ENCODE data around the gene PERP. TPM values are rescaled to one million over a fixed set of nuclear protein-coding genes. Genes with fewer than 3 reads are reported as not detected.

PERP gene
- total and polyA plus RNA-seq, 4 experiments from 2014 or later = 4.2 to 8.0 (median 5.6) TPM

DNA sequence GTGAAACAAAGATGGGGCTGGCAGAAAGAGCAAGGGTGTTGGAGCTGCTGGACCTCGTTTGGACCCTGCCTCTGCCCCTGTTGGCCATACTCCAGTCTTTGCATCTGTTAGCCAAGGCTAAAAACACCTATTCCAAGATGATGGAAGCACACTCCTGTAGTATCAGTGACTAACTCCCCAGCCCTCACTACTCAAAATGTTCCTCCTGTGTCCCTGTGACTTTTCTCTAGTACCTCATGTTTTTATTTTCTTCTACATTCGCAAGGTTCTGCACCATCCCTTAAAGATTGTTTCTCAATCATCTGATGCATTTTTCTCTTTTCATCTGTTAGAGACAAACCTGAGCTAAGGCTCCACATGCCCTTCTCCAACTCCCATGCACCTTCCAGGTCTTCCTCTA is 8.9 kb downstream of the PERP start:
- peaks cover 0 to 1% of the 10 kb centered on the region in 2 donors for H3K27me3 Mint-ChIP-seq
- H3K9me3 Mint-ChIP-seq = peaks cover 0 to 16% (median 1%) of the 10 kb centered on the region in 8 donors
- no peaks in the 10 kb centered on the region for H3K9me3 ChIP-seq (ENCODE audit: control insufficient read depth in 1 of 2, low read length in 2 of 2)
- no peak overlapping the region for H3K27ac Mint-ChIP-seq
- peaks cover 13 to 16% of the 10 kb centered on the region in 2 donors for H3K36me3 Mint-ChIP-seq
- H3K4me3 Mint-ChIP-seq = no peak overlapping the region
- CTCF ChIA-PET (ENCODE audit: partially characterized antibody) = no interaction called here
- H3K4me3 ChIP-seq (ENCODE audit: low read length in 2 of 2) = no peak overlapping the region
- no peaks in the 10 kb centered on the region for H3K4me1 ChIP-seq (ENCODE audit: insufficient read depth, low read length)
- POLR2A ChIA-PET (ENCODE audit: partially characterized antibody) = no interaction called here
- no peaks in the 10 kb centered on the region for H3K27me3 ChIP-seq (ENCODE audit: insufficient read depth, low read length)
- peaks cover 0 to 1% (median 0%) of the 10 kb centered on the region in 4 donors for H3K4me1 Mint-ChIP-seq
- no peak for DNase-seq
- H3K27ac ChIP-seq (ENCODE audit: low read depth, low read length) = no peak overlapping the region
- intact Hi-C loops (cut with micrococcal nuclease) = no loop called here
- no peaks in the 10 kb centered on the region for H3K36me3 ChIP-seq (ENCODE audit: insufficient read depth, low read length)

DNA sequence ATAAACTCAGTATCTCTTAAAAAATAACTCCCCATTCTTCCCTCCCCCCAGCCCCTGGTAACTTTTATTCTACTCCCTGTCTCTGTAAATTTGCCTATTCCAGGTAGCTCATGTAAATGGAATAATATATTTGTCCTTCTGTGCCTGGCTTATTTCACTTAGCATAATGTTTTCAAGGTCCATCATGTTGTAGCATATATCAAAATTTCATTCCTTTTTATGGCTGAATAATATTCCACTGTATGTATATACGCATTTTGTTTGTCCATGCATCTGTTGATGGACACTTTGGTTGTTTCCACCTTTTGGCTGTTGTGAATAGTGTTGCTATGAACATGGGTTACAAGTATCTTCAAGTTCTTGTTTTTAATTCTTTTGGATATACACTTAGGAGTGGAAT is 13.0 kb downstream of the PERP start:
- POLR2A ChIA-PET (ENCODE audit: partially characterized antibody) = no interaction called here
- H3K4me3 Mint-ChIP-seq = no peak overlapping the region
- intact Hi-C loops (cut with micrococcal nuclease) = no loop called here

DNA sequence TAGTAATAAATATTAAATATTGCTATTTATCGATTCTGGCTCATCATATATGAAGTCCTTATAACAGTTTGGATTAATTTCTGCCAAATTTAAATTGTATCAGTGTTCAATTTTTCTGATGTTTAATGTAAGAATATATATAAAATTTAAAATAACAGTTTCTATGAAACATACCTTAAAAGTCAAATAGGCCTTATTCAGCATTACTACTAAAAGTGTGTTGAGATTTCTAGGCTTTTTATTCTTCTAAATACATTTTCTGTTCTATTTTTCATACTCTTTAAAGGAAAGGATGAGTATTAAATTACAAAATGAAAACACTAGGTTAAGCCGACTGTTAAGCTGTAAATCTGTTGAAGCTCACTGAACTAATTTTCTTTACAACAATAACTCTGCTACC is 13.6 kb downstream of the PERP start:
- Mint-ChIP-seq H3K4me1 (no peaks in the 10 kb centered on the region), H3K27me3 (no peaks in the 10 kb centered on the region)
- intact Hi-C loops (cut with micrococcal nuclease) = no loop called here

More for the DNA sequence above, 13.0 kb downstream of the PERP start:
- no peak for DNase-seq
- Mint-ChIP-seq H3K4me1 (no peaks in the 10 kb centered on the region), H3K36me3 (peaks cover 13 to 18% of the 10 kb centered on the region in 2 donors), H3K27me3 (no peaks in the 10 kb centered on the region), H3K9me3 (peaks cover 0 to 16% (median 1%) of the 10 kb centered on the region in 8 donors), H3K27ac (no peak overlapping the region)
- H3K27me3 ChIP-seq (ENCODE audit: insufficient read depth, low read length) = no peaks in the 10 kb centered on the region
- no peaks in the 10 kb centered on the region for H3K36me3 ChIP-seq (ENCODE audit: insufficient read depth, low read length)
- CTCF ChIA-PET (ENCODE audit: partially characterized antibody) = no interaction called here
- H3K27ac ChIP-seq (ENCODE audit: low read depth, low read length) = no peak overlapping the region
- no peaks in the 10 kb centered on the region for H3K9me3 ChIP-seq (ENCODE audit: control insufficient read depth in 1 of 2, low read length in 2 of 2)
- H3K4me3 ChIP-seq (ENCODE audit: low read length in 2 of 2) = no peak overlapping the region
- no peaks in the 10 kb centered on the region for H3K4me1 ChIP-seq (ENCODE audit: insufficient read depth, low read length)

DNA sequence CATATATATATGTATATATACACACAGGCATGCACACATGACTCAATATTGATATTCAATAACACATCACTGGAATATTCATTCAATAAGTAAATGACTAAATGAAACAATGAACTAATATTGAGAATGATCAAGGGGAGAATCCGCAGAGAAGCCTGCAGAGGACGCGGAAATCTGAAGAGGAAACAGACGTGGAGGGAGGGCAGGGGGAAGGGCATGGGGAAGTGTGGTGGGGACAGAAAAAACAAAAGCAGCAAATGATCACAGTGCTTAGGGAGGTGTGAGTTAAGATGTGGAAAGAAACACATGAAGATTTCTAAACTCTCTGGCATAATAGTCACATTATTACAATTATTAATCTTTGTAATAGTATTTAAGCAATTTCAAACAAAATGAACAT is 14.5 kb downstream of the PERP start:
- Histone ChIP-seq H3K27ac (ENCODE audit: low read depth, low read length) (no peak overlapping the region), H3K4me3 (ENCODE audit: low read length in 2 of 2) (no peak overlapping the region), H3K36me3 (ENCODE audit: insufficient read depth, low read length) (no peaks in the 10 kb centered on the region), H3K27me3 (ENCODE audit: insufficient read depth, low read length) (no peaks in the 10 kb centered on the region), H3K4me1 (ENCODE audit: insufficient read depth, low read length) (no peaks in the 10 kb centered on the region), H3K9me3 (ENCODE audit: control insufficient read depth in 1 of 2, low read length in 2 of 2) (no peaks in the 10 kb centered on the region)
- DNase-seq = no peak
- intact Hi-C loops (cut with micrococcal nuclease) = no loop called here
- Mint-ChIP-seq H3K9me3 (no peaks in the 10 kb centered on the region), H3K36me3 (peaks cover 13 to 18% of the 10 kb centered on the region in 2 donors), H3K27ac (no peak overlapping the region), H3K27me3 (no peaks in the 10 kb centered on the region), H3K4me1 (no peaks in the 10 kb centered on the region), H3K4me3 (no peak overlapping the region)
- POLR2A ChIA-PET (ENCODE audit: partially characterized antibody) = no interaction called here
- CTCF ChIA-PET (ENCODE audit: partially characterized antibody) = no interaction called here

More for the DNA sequence above, 13.6 kb downstream of the PERP start:
- no peak for DNase-seq
- Histone ChIP-seq H3K9me3 (ENCODE audit: control insufficient read depth in 1 of 2, low read length in 2 of 2) (no peaks in the 10 kb centered on the region), H3K27me3 (ENCODE audit: insufficient read depth, low read length) (no peaks in the 10 kb centered on the region), H3K4me1 (ENCODE audit: insufficient read depth, low read length) (no peaks in the 10 kb centered on the region), H3K27ac (ENCODE audit: low read depth, low read length) (no peak overlapping the region), H3K4me3 (ENCODE audit: low read length in 2 of 2) (no peak overlapping the region), H3K36me3 (ENCODE audit: insufficient read depth, low read length) (no peaks in the 10 kb centered on the region)
- peaks cover 0 to 9% (median 1%) of the 10 kb centered on the region in 8 donors for H3K9me3 Mint-ChIP-seq
- H3K36me3 Mint-ChIP-seq = peaks cover 13 to 18% of the 10 kb centered on the region in 2 donors
- ChIA-PET POLR2A (ENCODE audit: partially characterized antibody) (no interaction called here), CTCF (ENCODE audit: partially characterized antibody) (no interaction called here)
- no peak overlapping the region for H3K4me3 Mint-ChIP-seq
- no peak overlapping the region for H3K27ac Mint-ChIP-seq

DNA sequence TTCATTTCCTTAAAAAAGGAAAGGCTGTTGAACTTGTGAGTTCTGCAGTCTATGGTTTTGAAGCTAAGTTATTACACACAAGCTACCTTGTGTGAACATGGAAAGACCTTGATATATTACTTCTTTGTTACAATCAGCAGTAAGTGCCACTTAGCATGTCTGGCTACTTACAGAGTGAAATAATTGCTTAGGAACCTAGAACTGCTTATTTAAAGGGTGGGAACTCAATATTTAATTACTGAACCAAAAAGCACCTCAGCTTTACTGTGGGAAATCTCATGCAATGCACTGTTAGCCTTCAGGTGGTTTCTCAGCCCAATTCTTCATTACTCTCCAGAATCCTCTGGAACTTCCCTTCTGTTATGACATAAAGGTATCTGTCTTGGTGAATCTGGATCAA is 17.9 kb downstream of the PERP start:
- ChIA-PET CTCF (ENCODE audit: partially characterized antibody) (interaction anchor here (0.5 to 1.2 kb wide), 2 partner anchors 87 to 198 kb away, joined by 3 read pairs; no protein-coding TSS in a partner anchor), POLR2A (ENCODE audit: partially characterized antibody) (no interaction called here)
- Histone ChIP-seq H3K27me3 (ENCODE audit: insufficient read depth, low read length) (no peaks in the 10 kb centered on the region), H3K4me1 (ENCODE audit: insufficient read depth, low read length) (no peaks in the 10 kb centered on the region), H3K9me3 (ENCODE audit: control insufficient read depth in 1 of 2, low read length in 2 of 2) (no peaks in the 10 kb centered on the region), H3K27ac (ENCODE audit: low read depth, low read length) (no peak overlapping the region), H3K4me3 (ENCODE audit: low read length in 2 of 2) (no peak overlapping the region), H3K36me3 (ENCODE audit: insufficient read depth, low read length) (no peaks in the 10 kb centered on the region)
- intact Hi-C loops (cut with micrococcal nuclease) = no loop called here
- Mint-ChIP-seq H3K9me3 (no peaks in the 10 kb centered on the region), H3K36me3 (peaks cover 0 to 2% of the 10 kb centered on the region in 2 donors), H3K4me3 (no peak overlapping the region), H3K27ac (no peak overlapping the region), H3K4me1 (no peaks in the 10 kb centered on the region), H3K27me3 (no peaks in the 10 kb centered on the region)
- no peak for DNase-seq

GRCh38 chr6:138088326-138088762 is 18.9 kb downstream of the PERP start:
- H3K27ac Mint-ChIP-seq = no peak overlapping the region
- Histone ChIP-seq H3K4me1 (ENCODE audit: insufficient read depth, low read length) (no peaks in the 10 kb centered on the region), H3K9me3 (ENCODE audit: control insufficient read depth in 1 of 2, low read length in 2 of 2) (no peaks in the 10 kb centered on the region), H3K27ac (ENCODE audit: low read depth, low read length) (no peak overlapping the region), H3K27me3 (ENCODE audit: insufficient read depth, low read length) (no peaks in the 10 kb centered on the region), H3K36me3 (ENCODE audit: insufficient read depth, low read length) (no peaks in the 10 kb centered on the region), H3K4me3 (ENCODE audit: low read length in 2 of 2) (no peak overlapping the region)
- H3K4me1 Mint-ChIP-seq = no peaks in the 10 kb centered on the region
- H3K27me3 Mint-ChIP-seq = no peaks in the 10 kb centered on the region
- no peak overlapping the region for H3K4me3 Mint-ChIP-seq
- H3K36me3 Mint-ChIP-seq = peaks cover 0 to 2% of the 10 kb centered on the region in 2 donors
- no peak for DNase-seq
- POLR2A ChIA-PET (ENCODE audit: partially characterized antibody) = no interaction called here
- CTCF ChIA-PET (ENCODE audit: partially characterized antibody) = interaction anchor here (1.2 kb wide), 1 partner anchor 199 kb away, joined by 3 read pairs; no protein-coding TSS in a partner anchor
- H3K9me3 Mint-ChIP-seq = no peaks in the 10 kb centered on the region
- intact Hi-C loops (cut with micrococcal nuclease) = no loop called here

DNA sequence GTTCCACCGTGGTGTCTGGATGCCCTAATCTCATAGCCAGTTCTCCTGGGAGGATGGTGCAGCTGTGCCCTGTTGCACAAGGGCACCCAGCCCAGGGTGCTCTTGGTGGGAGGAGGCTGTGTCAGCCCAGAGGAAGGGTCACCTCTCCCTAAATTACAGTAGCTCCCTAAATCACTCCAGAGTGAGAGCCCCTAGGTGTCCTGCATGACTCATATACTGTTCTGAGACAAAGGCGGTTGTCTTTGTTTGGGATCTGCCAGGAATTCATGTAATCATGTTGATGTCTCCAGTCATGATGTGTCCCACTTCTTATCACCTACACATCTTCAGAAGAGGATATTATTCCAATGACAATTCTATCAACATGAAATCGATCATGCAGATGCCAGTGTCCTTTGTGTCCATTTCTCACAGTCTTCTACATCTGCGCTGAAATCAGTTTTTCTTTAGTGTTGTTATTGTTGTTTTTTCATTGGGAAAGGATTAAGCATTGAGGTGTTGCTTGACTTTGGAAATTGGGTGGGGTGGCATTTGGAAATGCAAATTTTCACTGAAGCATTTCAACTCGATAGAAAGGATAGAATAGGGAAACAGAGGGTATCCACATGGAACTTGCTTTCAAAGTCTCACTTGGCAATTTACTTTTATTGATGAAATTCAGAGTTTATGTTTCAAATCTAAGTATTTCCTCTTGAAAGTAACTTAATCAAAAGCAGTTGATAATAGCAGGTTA is 19.5 kb downstream of the PERP start:
- no peaks in the 10 kb centered on the region for H3K36me3 ChIP-seq (ENCODE audit: insufficient read depth, low read length)
- no peak overlapping the region for H3K4me3 Mint-ChIP-seq
- CTCF ChIA-PET (ENCODE audit: partially characterized antibody) = interaction anchor here (1.2 to 2.3 kb wide), 3 partner anchors 28 to 288 kb away, joined by 3 to 7 read pairs (median 3); no protein-coding TSS in a partner anchor

More for the DNA sequence above, 19.5 kb downstream of the PERP start:
- no peak for DNase-seq
- H3K27ac ChIP-seq (ENCODE audit: low read depth, low read length) = no peak overlapping the region
- no peak overlapping the region for H3K4me3 ChIP-seq (ENCODE audit: low read length in 2 of 2)
- no peaks in the 10 kb centered on the region for H3K9me3 ChIP-seq (ENCODE audit: control insufficient read depth in 1 of 2, low read length in 2 of 2)
- intact Hi-C loops (cut with micrococcal nuclease) = no loop called here
- H3K36me3 Mint-ChIP-seq = peaks cover 0 to 2% of the 10 kb centered on the region in 2 donors
- no peak overlapping the region for H3K27ac Mint-ChIP-seq
- H3K27me3 Mint-ChIP-seq = peaks cover 0 to 3% of the 10 kb centered on the region in 2 donors
- no peaks in the 10 kb centered on the region for H3K9me3 Mint-ChIP-seq
- POLR2A ChIA-PET (ENCODE audit: partially characterized antibody) = no interaction called here
- H3K4me1 ChIP-seq (ENCODE audit: insufficient read depth, low read length) = no peaks in the 10 kb centered on the region
- H3K4me1 Mint-ChIP-seq = no peaks in the 10 kb centered on the region
- H3K27me3 ChIP-seq (ENCODE audit: insufficient read depth, low read length) = no peaks in the 10 kb centered on the region
